Transverse colon (tissue), 4 donors: Measurements from ENCODE around the gene SACM1L.

Experiments
- CTCF ChIP-seq, 5 experiments: fragments of 200-600 bp in 3 of 5; fragments of 450-650 bp in 2 of 5; sonication (generic) in 3 of 5; IDR thresholded peaks; 1 replicate in 2 of 5; 2 replicates in 3 of 5; pipeline ENCODE4 v1.5.1; 2016 to 2017; ENCODE audit warnings: antibody characterized with exemption in 5 of 5, inconsistent platforms in 3 of 5, mild to moderate bottlenecking in 2 of 5, moderate library complexity in 1 of 5
- EP300 ChIP-seq: sonication (generic); formaldehyde crosslinking; IDR thresholded peaks from one replicate; pipeline ENCODE4 v1.6.1; 2017; ENCODE audit warnings: antibody characterized with exemption, low read depth
- POLR2A ChIP-seq: fragments of 450-650 bp; IDR thresholded peaks from one replicate; pipeline ENCODE4 v1.6.1; 2016; ENCODE audit warnings: antibody characterized with exemption, mild to moderate bottlenecking, moderate library complexity
- POLR2AphosphoS5 ChIP-seq, 3 donors: sonication (generic); formaldehyde crosslinking; IDR thresholded peaks; one replicate each; pipeline ENCODE4 v1.6.1; 2016; ENCODE audit warnings: antibody characterized with exemption in 3 of 3

- no peak for TF ChIP-seq CTCF (IDR thresholded peaks at IDR 0.05)
- no peak for TF ChIP-seq POLR2AphosphoS5 (IDR thresholded peaks at IDR 0.05)
- no peak for TF ChIP-seq POLR2A
- no peak for TF ChIP-seq EP300
Observed at GRCh38 chr3:45693941-45694521, 4.8 kb downstream of the SACM1L start.
